Left lung (tissue), 10 donors: ENCODE measurements around the gene SLC25A26. TPM values are rescaled to one million over a fixed set of nuclear protein-coding genes. Genes with fewer than 3 reads are reported as not detected.

Experiments
- ATAC-seq: fragments of 200-7000 bp; cut with Tn5 transposase; one replicate; pipeline ENCODE4 v1.9.1; 2020; ENCODE audit warnings: moderate library complexity
- DNase-seq, 4 donors: peaks; one replicate each; pipeline ENCODE4 v3.0.0-alpha.2; 2013 to 2020
- H3K27ac ChIP-seq, 2 donors: fragments of 200-600 bp; sonication (generic) in 1 of 2; one replicate each; pipeline versions ENCODE4 v1.5.0 to v1.8.0; 2020 to 2021
- H3K27me3 ChIP-seq, 2 donors: fragments of 200-600 bp; sonication (generic) in 1 of 2; one replicate each; pipeline versions ENCODE4 v1.5.0 to v1.8.0; 2020 to 2021
- H3K36me3 ChIP-seq, 2 donors: fragments of 200-600 bp; sonication (generic) in 1 of 2; one replicate each; pipeline versions ENCODE4 v1.5.0 to v1.8.0; 2020 to 2021
- H3K4me1 ChIP-seq, 2 donors: fragments of 200-600 bp; one replicate each; pipeline ENCODE4 v1.8.0; 2021
- H3K4me3 ChIP-seq, 2 donors: fragments of 200-600 bp; sonication (generic) in 1 of 2; one replicate each; pipeline versions ENCODE4 v1.5.0 to v1.8.0; 2020 to 2021; ENCODE audit warnings: mild to moderate bottlenecking in 1 of 2
- H3K9me3 ChIP-seq, 2 donors: fragments of 200-600 bp; sonication (generic) in 1 of 2; one replicate each; pipeline versions ENCODE4 v1.5.0 to v1.8.0; 2020 to 2021
- CTCF ChIP-seq, 2 donors: fragments of 200-600 bp; sonication (generic) in 1 of 2; IDR thresholded peaks; one replicate each; pipeline versions ENCODE4 v1.5.0 to v1.8.0; 2021; ENCODE audit warnings: antibody characterized with exemption in 2 of 2
- intact Hi-C, 2 donors: fragments of 100-400 bp; cut with DNase I; formaldehyde crosslinking; loops; one replicate each; pipeline versions ENCODE4 v1.11.2 to v1.14.2; 2022
- polyA plus RNA-seq, 6 donors: library from polyadenylated mRNA; unstranded; fragments of 120-200 nt; gene quantifications; one replicate each; pipeline ENCODE4 v1.2.1, GENCODE V29; 2013; ENCODE audit not compliant: insufficient read length in 6 of 6
- total RNA-seq, 2 donors: library from RNA; stranded (reverse); fragmentation: NEBNext Ultra II Directional; extraction: Animal tissue kit (Norgen Biotek cat#: 25700); gene quantifications; one replicate each; pipeline ENCODE4 v1.2.1, GENCODE V29; 2021
- donor health status: DM: no; HTN: yes; CAD: no.
- donor health status: DM: no; HTN: no; CAD: no.

Gene SLC25A26
- total and polyA plus RNA-seq, 8 donors = 14.2 to 26.2 (median 22.4) TPM

- no peak for TF ChIP-seq CTCF (IDR thresholded peaks at IDR 0.05)
- Histone ChIP-seq H3K27me3 (no peaks in the 10 kb centered on the region), H3K4me1 (no peaks in the 10 kb centered on the region), H3K9me3 (no peaks in the 10 kb centered on the region), H3K27ac (no peak overlapping the region), H3K4me3 (no peak overlapping the region), H3K36me3 (no peaks in the 10 kb centered on the region)
- no peak for ATAC-seq
- intact Hi-C loops = no loop called here
- no peak for DNase-seq
Observed at GRCh38 chr3:66355997-66356396, 135.2 kb downstream of the SLC25A26 start.

- no peaks in the 10 kb centered on the region for H3K27me3 ChIP-seq
- intact Hi-C loops = no loop called here
- H3K27ac ChIP-seq = no peak overlapping the region
- no peaks in the 10 kb centered on the region for H3K9me3 ChIP-seq
- DNase-seq (no peak), ATAC-seq (no peak)
- H3K4me1 ChIP-seq = no peaks in the 10 kb centered on the region
- H3K4me3 ChIP-seq = no peak overlapping the region
- no peak for TF ChIP-seq CTCF (IDR thresholded peaks at IDR 0.05)
- no peaks in the 10 kb centered on the region for H3K36me3 ChIP-seq
Observed at GRCh38 chr3:66361356-66361755, 140.6 kb downstream of the SLC25A26 start.

- no peak overlapping the region for H3K27ac ChIP-seq
- H3K9me3 ChIP-seq = no peaks in the 10 kb centered on the region
- no peak for ATAC-seq
- no peak for TF ChIP-seq CTCF (IDR thresholded peaks at IDR 0.05)
- H3K27me3 ChIP-seq = no peaks in the 10 kb centered on the region
- intact Hi-C loops = no loop called here
- no peak for DNase-seq
- no peak overlapping the region for H3K4me3 ChIP-seq
- no peaks in the 10 kb centered on the region for H3K36me3 ChIP-seq
- H3K4me1 ChIP-seq = no peaks in the 10 kb centered on the region
Observed at GRCh38 chr3:66362541-66362941, 141.7 kb downstream of the SLC25A26 start.

- Histone ChIP-seq H3K9me3 (no peaks in the 10 kb centered on the region), H3K27me3 (no peaks in the 10 kb centered on the region), H3K36me3 (no peaks in the 10 kb centered on the region), H3K4me3 (no peak overlapping the region), H3K4me1 (no peaks in the 10 kb centered on the region), H3K27ac (no peak overlapping the region)
- intact Hi-C loops = no loop called here
- DNase-seq = no peak
- no peak for TF ChIP-seq CTCF (IDR thresholded peaks at IDR 0.05)
- ATAC-seq = no peak
Observed at GRCh38 chr3:66363148-66363547, 142.3 kb downstream of the SLC25A26 start.

GRCh38 chr3:66365080-66365479, 144.3 kb downstream of the SLC25A26 start:
- H3K4me3 ChIP-seq = no peak overlapping the region
- H3K4me1 ChIP-seq = no peaks in the 10 kb centered on the region
- no peak for TF ChIP-seq CTCF (IDR thresholded peaks at IDR 0.05)
- peaks cover 0 to 5% of the 10 kb centered on the region in 2 donors for H3K36me3 ChIP-seq
- no peaks in the 10 kb centered on the region for H3K27me3 ChIP-seq
- no peaks in the 10 kb centered on the region for H3K9me3 ChIP-seq
- no peak for DNase-seq
- intact Hi-C loops = no loop called here
- ATAC-seq = no peak
- no peak overlapping the region for H3K27ac ChIP-seq
